Globus pallidus (tissue), 1 donor: ENCODE measurements around the gene GALNT15.

Experiments
- DNase-seq: peaks from one replicate; pipeline ENCODE4 v3.0.0-alpha.2; 2015; ENCODE audit warnings: low spot score

The GALNT15 gene

DNA sequence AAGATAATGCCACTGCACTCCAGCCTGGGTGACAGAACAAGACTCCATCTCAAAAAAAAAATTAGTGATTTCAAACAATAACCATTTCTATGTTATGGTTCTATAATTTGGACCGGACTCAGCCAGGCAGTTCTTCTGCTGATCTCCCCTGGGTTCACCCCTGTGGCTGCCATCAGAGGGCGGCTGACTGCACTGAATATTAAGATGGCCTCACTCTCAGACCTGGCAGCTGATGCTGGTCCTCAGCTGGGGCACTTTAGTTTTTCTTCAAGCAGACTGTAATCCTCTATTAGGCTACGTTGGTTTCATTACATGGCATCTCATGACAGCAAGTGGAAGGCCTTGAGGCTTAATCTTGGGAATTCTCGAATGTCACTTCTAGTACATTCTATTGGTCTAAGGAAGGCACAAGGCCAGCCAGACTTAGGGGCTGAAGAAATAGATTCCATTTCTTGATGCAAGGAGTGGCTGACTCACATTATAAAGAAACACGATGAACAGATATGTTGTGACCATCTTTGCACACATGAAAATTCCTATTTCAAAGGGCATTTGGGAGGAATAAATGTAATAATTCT lies 12.8 kb downstream of the GALNT15 start:
- DNase-seq: no peak

DNA sequence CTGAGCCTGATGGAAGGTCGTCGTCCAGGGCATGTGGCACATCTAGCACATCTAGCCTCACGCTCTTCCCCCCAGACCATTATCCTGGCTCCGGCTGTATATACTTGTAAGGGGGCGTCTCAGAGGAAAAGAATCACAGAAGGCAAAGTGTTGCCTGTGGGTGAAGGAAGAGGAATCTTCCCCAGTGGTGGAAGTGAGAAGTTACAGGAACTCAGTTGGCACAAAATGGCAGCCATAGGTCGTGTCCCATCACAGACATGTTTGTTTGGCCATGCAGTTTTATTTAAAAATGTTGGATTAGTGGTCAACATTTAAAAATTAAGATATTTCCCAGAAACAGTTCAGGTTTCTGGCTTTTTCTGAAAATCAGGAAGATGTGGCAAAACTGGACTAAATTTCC lies 13.6 kb downstream of the GALNT15 start:
- no peak for DNase-seq

DNA sequence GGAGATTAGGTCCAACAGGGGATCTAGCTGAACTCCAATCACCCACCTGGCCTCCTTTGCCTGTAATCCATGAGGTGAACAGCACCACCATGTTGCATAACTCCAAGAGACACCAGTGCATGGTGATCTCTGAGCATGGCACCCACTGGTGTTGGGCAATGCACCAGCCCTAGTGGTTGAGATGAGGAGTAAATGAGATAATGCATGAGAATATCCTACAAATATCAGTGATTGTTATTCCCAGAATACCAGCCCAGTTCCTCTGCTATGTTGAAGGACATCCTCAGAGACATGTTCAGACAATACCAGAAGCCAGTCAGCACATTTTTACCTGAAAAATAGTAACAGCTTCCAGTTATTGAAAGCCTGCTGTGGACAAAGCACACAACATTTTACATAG lies 14.7 kb downstream of the GALNT15 start:
- DNase-seq: no peak

DNA sequence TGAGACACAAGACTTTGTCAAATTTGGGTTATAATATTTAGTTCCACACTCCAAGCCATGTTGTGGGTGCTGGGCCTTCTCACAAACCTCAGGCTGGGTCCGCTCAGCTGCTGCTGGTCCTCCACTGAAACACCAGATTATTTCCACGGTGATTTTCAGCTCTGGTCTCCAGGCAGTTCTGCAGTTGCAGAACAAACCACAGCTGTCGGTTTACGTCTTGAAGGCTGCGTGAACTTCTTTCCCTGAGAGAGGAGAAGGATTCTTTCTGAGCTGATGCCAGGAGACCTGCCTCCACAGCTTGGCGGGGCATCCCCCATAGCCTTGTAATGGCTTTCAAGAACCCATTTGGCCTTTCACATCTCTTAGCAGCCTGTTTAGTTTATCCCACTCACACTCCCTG lies 16.2 kb downstream of the GALNT15 start:
- DNase-seq: no peak

DNA sequence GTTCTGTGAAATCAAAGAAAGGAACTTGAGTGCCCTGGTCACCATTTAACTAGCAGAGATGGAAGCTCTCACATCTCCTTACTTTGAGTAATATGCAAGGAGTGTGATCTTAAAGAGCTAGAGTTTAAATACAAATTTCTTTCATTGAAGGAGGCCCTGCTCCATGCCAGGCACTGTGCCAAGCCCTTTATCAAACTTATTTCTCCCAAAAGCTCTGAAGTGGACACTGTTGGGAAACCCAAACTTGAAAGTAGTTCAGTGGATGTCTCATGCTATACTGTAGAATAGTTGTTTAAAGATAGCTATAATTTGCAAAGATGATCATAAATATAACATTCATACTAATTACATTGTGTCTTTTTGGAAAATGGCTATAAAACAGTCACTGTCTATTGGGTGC lies 17.1 kb downstream of the GALNT15 start:
- no peak for DNase-seq

DNA sequence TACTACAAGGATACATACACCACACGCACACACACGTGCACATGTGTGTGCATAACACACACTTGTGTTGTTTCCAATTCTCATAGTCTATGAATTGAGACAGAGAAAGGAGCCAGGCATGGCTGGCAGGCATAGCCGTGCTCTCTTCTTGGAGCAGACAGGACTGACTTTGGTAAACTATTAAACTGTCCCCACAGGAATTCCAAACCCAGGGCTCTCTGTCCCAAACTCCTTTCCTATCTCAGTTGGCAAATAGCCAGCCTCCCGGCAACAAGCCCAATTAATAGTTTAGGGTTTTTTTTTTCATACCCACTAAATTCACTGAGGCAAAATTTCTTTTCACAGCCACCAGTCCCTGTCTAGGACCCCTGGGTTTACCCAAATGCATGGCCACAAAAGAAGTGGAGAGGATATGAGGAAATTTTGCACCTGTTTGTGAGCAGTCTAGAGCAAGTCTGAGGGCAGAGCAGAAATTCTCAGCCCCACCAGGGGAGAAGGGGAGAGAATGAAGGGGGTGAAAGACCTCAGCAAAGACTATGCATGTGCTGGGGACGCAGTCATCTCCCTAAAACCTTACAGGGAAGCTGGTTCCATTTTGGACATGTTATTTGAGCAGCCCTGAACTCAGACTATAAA lies 17.8 kb downstream of the GALNT15 start:
- DNase-seq: no peak

DNA sequence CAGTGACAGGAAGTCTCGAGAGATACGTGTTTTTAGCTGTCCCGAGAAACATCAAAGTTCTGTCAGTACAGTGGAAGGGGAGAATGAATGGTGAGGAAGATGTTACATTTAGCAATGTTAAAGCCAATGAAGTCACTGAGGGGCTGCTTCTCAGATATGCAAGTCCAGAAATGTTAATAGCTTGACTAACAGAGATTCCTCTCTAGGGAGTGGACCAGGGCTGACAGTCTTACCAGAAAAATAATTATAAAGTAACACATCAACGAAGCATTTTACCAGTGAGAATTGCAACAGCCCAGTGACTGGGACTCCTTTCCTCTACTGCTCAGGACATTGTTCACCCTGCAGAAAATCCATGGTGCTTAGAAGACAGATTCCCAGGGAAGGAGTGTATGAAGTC lies 23.9 kb downstream of the GALNT15 start:
- no peak for DNase-seq

DNA sequence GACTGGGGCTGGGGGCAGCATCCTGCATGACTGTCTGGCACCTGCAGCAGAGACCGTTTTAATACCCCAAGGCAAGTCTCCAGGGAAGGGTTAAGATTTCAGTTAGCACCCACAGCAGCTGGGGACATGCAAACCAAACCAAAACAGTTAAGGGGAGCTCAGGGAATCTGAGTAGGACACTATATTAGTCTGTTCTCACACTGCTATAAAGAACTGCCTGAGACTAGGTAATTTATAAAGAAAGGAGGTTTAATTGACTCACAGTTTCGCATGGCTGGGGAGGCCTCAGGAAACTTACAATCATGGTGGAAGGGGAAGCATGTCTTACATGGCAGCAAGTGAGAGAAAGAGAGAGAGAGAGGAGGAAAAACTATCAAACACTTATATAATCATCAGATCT lies 25.3 kb downstream of the GALNT15 start:
- no peak for DNase-seq

DNA sequence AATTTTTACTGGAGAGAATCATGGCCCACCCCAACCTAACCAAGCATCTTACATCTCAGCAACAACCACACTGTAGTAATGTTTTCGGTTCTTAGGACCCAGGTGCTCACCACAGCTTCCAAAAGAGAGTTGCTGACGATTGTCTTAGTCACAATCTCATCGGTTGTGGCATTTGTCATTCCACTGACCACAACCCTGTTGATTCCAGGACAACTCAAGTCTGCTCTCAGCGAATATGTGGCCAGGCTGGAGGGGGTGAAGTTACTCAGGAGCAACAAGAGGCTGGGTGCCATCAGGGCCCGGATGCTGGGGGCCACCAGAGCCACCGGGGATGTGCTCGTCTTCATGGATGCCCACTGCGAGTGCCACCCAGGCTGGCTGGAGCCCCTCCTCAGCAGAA lies 25.9 kb downstream of the GALNT15 start:
- no peak for DNase-seq

DNA sequence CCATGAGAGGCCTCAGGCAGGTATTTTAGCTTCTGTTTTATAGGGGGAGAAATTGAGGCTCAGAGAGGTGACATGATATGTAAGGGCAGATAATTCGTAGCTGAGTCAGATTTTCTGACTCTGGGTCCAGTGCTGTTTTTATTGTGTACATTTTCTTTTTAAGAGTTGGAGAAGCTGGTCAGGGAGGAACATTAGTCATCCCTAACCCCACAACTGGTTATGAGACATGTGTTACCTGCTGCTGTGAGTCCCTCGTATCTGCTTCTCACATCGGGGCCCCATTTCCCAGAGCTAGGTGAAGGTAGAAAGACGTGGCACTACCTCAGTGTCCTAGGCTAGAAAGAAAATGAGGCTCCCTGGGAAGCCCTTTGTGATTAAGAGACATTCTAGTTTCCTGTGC lies 28.6 kb downstream of the GALNT15 start:
- DNase-seq: no peak

DNA sequence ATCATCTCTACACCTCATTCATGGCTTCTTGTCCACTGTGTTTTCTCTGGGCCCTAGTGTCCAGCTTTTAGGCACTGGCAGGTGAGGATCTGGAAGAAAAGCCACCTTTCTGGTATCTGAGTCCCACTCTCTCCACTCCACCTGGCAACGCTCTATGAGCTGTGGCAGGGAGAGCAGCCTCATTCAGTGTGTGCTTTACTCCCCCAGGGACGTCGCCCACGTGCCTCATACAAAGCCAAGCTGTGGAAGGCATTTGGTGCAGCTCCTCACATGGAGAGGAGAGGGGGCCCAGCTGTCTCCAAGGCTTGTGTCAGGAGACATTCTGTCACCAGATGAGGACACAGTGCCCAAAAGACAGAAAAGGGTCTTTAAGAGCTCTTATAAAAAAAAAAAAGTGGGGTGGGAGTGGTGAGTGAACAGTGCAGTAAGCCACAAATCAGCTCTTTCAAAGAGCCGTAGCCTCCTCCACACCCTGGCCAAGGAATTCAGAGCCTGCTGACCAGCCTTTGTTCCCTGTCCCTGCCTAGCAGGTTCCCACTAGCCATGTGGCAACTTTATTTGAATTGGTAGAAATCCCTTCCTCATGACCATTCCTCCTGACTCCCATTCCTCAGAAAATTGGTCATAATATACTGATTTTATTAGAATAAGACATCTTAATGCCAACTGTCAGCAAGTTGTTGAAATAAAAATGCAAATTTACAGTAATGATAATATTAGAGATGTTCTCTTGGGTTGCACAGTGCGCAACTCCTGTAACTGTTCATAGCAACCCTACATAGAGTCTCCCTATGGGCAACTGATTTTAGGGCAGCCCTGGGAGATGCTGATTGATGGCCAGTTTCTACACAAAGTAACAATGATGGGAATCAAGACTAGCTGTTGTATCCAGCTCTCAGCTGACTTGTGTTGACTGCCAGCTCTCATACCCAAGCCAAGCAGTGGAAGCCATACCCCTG lies 29.5 kb downstream of the GALNT15 start:
- peak; percentile 37 for DNase-seq

DNA sequence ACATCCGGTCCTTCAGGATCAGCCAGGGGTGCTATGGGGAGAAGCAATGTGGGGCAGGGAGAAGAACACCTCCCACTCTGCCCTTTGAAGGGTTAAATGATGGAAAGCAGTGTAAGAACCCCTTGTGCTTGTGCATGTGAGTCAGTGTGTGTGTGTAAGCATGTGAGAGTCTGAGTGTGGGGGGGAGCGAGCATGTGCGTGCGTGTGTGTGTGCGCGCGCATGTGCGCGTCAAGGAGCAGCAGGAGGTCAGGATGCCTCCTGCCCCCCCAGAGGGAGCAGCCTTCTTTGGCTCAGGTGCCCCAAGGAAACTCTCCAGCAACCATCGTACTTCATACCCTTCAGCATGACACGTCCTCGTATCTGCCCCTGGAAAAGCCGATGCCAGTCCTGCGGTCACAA lies 30.3 kb downstream of the GALNT15 start:
- no peak for DNase-seq

DNA sequence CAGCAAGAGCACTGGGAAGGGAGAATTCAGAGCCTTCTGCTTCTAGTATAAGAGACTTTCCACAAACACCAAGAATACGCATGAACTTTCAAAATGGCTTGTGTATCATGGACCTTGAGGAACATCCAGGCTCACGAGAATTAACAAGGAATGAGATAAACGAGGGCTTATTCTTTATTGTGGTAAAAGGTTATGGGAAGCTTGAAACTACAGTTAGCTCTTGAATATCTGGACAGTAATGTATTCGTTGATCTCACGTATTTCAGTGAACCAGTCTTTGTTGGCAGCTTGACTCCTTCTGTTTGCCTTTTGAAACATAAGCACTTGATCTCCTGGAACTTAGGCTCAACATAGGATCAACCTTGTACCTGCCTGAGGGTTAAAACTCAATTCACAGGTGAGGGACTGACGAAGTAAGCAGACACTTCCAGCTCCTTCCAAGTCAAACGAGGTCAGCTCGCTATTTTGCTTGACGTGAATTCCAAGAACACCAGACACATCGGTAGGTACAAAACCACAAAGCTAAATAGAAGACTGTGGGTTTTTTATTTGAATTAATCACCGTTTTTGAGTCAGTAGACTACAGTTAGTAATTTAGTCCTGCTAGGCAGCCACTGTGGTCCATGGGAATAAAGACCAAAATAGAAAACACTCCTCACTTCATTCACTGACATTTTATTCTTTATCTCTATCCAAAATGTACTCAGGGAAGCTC lies 30.8 kb downstream of the GALNT15 start:
- DNase-seq: no peak

DNA sequence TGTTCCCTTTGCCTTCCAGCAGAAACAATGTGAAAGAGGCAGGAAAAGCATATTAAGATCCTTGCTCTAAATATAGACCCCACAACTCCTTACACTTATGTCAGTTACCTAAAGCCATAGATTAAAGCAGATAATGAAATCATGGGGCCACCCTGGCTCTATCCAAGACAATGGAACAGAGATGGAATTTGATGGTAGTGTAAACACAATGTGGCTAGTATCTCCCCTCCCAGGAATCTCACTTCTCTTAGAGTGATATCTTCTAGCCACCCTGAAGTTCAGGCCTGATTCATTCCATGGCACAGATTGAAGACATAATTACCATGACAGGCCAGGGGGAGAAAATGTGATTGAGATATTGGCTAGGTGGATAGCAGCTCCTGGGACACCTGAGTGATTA lies 32.6 kb downstream of the GALNT15 start:
- no peak for DNase-seq

DNA sequence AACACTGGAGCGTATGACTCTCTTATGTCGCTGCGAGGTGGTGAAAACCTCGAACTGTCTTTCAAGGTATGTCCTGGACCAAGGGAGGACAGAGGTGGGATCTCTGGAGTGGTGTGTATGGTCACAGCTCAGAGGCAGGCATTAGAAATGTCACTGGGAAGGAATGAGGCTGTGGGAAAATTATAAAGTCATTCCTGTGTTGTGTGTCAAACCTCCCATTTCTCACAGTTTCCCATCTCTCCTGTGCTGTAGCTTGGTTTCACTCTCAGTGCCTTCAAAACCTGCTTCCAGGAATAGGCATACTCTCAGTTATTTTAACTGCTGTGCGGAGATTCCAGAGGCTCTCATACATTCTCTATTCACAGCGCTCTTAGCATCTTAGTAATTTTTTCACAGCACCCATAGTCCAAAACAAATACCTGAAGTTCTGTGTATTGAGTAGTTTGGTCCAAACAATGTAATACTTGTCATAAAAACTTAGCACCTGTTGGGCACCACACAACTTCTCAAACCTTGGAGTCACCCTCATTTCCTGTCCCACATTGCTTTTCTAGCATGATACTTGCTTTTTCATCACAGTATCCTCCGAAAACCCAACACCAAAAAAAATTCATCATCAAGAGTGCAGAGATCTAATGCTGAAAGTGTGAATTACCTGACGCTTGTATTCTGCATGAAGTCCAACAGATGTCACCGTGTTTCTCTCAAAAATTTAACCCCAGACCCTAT lies 36.9 kb downstream of the GALNT15 start:
- no peak for DNase-seq

DNA sequence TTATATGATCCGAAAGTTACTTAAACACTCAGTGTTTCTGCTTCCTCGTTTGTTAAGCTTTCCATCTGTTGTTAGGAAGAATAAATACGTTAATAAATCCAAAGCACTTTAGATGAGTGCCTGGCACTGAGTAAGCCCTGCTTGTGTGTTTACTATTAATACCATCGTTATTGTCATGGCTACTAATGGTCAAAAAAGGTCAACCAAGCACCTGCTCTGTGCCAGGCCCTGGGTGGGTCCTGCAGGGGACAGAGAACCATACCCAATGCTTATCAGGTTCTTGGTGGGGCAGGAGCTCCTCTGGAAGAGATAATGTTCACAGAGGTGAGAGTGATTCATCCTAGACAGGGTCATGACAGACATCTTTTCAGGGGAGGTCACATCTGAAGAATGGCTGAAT lies 39.9 kb downstream of the GALNT15 start:
- DNase-seq: no peak

DNA sequence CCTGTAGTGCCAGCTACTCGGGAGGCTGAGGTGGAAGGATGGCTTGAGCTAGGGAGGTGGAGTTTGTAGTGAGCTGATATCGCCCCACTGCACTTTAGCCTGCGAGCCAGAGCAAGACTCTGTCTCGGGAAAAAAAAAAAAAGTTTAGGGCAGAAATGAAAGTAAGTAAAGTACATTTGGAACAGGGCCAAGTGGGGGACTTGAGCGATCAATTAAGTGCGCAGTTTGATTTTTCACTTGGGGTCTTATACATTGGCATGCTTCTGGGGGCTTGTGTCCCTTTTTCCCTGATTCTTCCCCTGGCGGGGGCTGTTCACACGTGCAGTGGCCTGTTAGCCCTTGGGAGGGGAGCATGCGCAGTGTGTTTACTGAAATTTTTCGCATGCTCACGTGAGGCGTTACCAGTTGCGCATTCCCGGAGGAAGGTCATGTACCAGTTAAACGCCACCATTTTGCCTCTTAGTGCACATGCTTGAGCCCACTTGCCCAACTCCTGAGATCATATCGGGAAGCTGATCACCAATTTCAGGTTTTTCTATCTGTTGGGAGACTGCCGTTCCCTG lies 42.0 kb downstream of the GALNT15 start:
- no peak for DNase-seq

DNA sequence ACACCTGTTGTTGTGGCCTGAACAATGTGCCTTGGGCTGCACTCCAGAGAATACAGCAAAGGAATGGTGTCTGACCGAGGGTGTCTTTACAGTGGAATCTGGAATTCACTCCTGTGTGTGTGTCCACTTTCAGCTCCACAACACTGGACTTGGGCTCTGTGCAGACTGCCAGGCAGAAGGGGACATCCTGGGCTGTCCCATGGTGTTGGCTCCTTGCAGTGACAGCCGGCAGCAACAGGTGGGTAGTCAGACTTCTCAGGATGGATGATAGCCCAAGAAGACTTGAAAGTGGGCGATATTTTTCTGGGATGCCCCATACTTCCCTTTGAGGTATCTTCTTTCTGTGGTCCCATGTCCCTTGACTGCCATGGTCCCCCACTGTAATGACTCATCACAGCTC lies 45.3 kb downstream of the GALNT15 start:
- no peak for DNase-seq

DNA sequence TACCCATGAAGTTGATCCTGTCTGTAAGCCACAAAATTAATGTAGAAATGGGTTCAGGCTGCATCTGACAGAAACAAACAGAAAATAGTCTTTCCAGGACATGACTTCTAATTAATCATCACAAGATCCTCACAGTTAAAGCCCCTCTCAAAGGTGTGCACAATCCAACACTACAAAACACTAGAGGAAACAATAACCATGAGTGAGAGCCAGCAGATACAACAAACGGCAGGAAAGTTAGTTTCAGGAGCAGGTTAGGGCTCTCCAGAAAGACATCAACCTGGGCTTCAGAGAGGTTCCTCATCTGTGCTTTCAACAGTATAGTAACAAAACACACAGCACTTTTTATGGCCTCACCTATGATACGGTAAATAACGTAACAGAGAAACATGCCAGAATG lies 47.5 kb downstream of the GALNT15 start:
- no peak for DNase-seq

DNA sequence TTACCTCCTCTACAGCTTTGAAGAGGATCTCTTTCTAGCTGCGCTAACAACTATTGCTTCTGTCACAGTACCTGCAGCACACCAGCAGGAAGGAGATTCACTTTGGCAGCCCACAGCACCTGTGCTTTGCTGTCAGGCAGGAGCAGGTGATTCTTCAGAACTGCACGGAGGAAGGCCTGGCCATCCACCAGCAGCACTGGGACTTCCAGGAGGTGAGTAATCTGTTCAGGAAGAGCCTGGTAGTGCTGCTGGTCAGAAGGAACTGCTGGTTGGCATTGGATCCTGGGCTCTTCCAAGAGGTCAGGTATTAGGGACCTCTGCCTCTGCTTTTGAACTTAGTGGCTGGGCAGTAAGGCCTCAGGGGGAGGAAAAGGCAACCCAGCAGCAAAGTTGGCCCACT lies 48.1 kb downstream of the GALNT15 start:
- DNase-seq: no peak

DNA sequence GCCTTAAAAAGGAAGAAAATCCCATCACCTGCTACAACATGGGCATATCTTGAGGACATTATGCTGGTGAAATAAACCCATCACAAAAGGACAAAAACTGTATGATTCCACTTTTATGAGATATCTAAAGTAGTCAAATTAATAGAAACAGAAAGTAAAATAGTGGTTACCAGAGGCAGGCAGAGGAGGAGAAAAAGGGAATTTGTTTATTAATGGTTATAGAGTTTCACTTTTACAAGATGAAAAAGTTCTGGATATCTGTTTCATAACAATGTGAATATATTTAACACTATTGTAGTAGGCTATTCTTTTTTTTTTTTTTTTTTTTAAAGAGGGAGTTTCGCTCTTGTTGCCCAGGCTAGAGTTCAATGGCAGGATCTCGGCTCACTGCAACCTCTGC lies 49.8 kb downstream of the GALNT15 start:
- no peak for DNase-seq

DNA sequence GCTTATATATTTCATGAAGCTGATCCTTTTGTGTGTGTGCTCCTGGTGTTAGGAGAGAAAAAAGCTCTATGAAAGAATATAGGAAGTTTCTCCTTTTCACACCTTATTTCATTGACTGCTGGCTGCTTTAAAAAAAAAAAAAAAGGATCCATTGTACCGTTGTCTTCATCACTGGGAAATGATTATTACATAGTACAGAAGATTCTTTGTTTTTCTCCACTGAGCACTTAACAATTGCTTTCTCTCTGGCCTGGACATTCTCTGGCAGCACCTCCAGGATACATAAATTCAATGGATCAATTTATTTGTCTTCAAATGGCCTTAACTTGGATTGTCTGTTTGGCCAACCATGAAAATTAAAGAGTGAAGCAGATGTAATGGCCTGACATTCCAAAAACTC lies 53.1 kb downstream of the GALNT15 start:
- DNase-seq: peak; percentile 59
